ENCODE measurements around the gene NUDCD3.

Gene NUDCD3

GRCh38 chr7:44385434-44386138, 104.9 kb downstream of the NUDCD3 start:
- H3K27ac ChIP-seq = no peak overlapping the region
- H3K4me3 ChIP-seq = no peak overlapping the region
- peak; percentile 53 for DNase-seq (ENCODE audit: low spot score)
- TF ChIP-seq, protein P1, sequence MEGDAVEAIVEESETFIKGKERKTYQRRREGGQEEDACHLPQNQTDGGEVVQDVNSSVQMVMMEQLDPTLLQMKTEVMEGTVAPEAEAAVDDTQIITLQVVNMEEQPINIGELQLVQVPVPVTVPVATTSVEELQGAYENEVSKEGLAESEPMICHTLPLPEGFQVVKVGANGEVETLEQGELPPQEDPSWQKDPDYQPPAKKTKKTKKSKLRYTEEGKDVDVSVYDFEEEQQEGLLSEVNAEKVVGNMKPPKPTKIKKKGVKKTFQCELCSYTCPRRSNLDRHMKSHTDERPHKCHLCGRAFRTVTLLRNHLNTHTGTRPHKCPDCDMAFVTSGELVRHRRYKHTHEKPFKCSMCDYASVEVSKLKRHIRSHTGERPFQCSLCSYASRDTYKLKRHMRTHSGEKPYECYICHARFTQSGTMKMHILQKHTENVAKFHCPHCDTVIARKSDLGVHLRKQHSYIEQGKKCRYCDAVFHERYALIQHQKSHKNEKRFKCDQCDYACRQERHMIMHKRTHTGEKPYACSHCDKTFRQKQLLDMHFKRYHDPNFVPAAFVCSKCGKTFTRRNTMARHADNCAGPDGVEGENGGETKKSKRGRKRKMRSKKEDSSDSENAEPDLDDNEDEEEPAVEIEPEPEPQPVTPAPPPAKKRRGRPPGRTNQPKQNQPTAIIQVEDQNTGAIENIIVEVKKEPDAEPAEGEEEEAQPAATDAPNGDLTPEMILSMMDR (IDR thresholded peaks at IDR 0.05) = no peak

GRCh38 chr7:44384586-44385433, 105.6 kb downstream of the NUDCD3 start:
- no peak overlapping the region for H3K27ac ChIP-seq
- peak; percentile 60 for DNase-seq (ENCODE audit: low spot score)
- H3K4me3 ChIP-seq = no peak overlapping the region
- TF ChIP-seq, protein P1 (IDR thresholded peaks at IDR 0.05) = no peak

GRCh38 chr7:44383566-44383965, 106.9 kb downstream of the NUDCD3 start:
- TF ChIP-seq, protein P1 (IDR thresholded peaks at IDR 0.05) = no peak
- peak; percentile 74 for DNase-seq (ENCODE audit: low spot score)
- H3K4me3 ChIP-seq = no peak overlapping the region
- H3K27ac ChIP-seq = peak overlapping the region; percentile 30 to 70

DNA sequence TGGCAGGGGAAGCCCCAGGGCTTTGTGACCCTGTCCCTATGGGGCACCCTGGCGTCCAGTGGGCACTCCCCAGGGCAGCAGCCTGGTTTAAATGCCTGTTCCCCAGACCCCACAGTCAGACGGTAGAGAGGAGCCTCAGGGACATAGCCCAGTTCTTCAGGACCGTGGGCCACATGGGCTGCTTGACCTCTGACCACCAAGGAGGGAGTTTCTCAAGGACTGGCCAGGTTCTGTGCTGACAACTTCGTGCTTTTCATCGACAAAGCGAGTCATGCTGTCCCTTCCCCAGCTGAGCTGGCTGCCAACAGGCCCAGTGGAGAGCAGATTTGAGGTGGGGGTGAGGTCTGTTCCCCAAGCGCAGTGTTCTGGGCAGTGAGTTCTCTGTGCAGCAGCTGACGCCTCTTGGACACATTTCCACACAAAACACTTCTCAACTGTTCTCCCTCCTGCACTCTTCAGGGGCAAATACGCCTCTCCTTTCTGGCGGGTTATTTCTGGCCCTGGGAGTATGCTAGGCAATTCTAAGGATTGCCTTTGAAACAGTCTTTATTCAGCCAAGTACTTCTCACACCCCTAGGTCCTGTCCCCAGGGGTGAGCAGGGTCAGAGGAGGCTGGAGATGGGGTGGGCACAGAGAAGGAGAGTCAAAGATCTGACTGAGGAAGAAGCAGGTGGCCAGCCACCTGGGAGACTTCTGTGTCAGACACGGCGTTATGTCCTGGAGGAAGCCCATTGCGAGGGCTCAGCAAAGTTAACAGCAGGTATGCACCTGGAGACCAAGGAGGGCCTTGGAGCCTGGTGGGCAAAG, 107.8 kb downstream of the NUDCD3 start:
- TF ChIP-seq, protein P1 (IDR thresholded peaks at IDR 0.05) = no peak
- peak overlapping the region; percentile 30 to 70 for H3K27ac ChIP-seq
- DNase-seq (ENCODE audit: low spot score) = peak; percentile 72

GRCh38 chr7:44381494-44382220, 108.8 kb downstream of the NUDCD3 start:
- TF ChIP-seq, protein P1 (IDR thresholded peaks at IDR 0.05) = no peak
- Histone ChIP-seq H3K4me3 (no peak overlapping the region), H3K27ac (peak overlapping the region in 1 of 2 donors; percentile 30)
- peak; percentile 52 for DNase-seq (ENCODE audit: low spot score)

More for the DNA sequence above, 107.8 kb downstream of the NUDCD3 start:
- no peak overlapping the region for H3K4me3 ChIP-seq

GRCh38 chr7:44380831-44381493, 109.5 kb downstream of the NUDCD3 start:
- Histone ChIP-seq H3K4me3 (no peak overlapping the region), H3K27ac (no peak overlapping the region)
- peak; percentile 59 for DNase-seq (ENCODE audit: low spot score)
- TF ChIP-seq, protein P1 (IDR thresholded peaks at IDR 0.05) = no peak
